C4-2B (cell line): Measurements from ENCODE around the gene NELL1.

ENCODE experiments used
- ZFX ChIP-seq: fragments of 450-650 bp; IDR thresholded peaks from 2 replicates; pipeline ENCODE4 v1.6.1; 2017
- TF ChIP-seq, protein P1 (sequence below): fragments of 450-650 bp; conservative IDR thresholded peaks from 2 replicates; pipeline ENCODE4 v1.5.1; 2017; ENCODE audit warnings: mild to moderate bottlenecking

DNA sequence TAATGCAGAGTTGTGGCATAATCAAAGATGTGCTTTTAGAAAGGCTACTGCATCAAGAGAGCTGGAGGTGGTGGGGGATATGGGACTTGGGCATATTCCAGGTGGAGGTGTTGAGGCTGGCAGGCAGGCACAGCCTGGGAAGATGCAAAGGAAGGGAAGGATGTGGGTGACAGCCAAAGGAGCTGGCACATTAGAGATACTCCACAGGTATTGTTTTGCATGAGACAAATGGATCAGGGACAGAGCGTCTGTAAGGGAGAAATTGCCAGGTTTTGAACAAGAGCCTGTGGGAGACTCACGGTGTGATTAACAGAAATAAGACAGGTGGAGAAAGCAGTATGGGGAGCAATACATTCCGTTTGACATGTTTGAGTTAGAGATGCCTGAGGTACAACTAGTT, 263.7 kb downstream of the NELL1 start:
- TF ChIP-seq, protein P1, sequence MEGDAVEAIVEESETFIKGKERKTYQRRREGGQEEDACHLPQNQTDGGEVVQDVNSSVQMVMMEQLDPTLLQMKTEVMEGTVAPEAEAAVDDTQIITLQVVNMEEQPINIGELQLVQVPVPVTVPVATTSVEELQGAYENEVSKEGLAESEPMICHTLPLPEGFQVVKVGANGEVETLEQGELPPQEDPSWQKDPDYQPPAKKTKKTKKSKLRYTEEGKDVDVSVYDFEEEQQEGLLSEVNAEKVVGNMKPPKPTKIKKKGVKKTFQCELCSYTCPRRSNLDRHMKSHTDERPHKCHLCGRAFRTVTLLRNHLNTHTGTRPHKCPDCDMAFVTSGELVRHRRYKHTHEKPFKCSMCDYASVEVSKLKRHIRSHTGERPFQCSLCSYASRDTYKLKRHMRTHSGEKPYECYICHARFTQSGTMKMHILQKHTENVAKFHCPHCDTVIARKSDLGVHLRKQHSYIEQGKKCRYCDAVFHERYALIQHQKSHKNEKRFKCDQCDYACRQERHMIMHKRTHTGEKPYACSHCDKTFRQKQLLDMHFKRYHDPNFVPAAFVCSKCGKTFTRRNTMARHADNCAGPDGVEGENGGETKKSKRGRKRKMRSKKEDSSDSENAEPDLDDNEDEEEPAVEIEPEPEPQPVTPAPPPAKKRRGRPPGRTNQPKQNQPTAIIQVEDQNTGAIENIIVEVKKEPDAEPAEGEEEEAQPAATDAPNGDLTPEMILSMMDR = no peak
- no peak for TF ChIP-seq ZFX
